ENCODE data around the gene CDH19.
"Not testable (repeated sequence)": the region's sequence is repeated elsewhere in the genome, so short reads cannot be mapped to it uniquely, and the experiment has no call there.

CDH19 gene

DNA sequence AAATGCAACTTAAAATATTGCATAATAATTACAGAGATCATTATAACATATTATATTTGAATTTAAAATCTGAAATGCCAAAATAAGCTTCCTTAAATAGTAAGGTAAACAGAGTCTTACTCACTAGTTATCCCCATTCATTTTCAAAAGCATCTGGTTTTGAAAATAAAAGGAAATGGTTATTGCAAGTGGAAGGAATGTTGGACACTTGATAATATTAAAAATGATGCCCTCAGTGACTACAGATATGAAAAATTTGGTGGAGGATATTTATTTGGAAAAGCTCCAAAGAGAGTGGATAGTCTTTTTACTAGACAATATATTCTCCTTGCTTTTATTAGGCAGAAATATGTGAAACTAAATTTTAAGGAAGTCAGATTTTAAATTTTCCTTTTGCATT lies 39.7 kb downstream of the CDH19 start:
- DNase-seq = no peak

DNA sequence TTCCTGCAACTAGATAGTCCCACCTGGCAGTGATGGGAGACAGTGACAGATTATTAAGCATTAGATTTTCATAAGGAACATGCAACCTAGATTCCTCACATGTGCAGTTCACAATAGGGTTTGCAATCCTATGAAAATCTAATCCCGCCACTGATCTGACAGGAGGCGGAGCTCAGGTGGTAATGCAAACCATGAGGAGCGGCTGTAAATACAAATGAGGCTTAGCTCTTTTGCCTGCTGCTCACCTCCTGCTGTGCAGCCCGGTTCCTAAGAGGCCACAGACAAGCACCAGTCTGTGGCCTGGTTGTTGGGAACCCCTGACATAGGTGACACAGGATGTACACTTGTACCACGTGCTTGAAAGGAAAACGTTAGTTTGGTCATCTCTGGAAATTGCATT lies 41.6 kb downstream of the CDH19 start:
- DNase-seq = no peak

DNA sequence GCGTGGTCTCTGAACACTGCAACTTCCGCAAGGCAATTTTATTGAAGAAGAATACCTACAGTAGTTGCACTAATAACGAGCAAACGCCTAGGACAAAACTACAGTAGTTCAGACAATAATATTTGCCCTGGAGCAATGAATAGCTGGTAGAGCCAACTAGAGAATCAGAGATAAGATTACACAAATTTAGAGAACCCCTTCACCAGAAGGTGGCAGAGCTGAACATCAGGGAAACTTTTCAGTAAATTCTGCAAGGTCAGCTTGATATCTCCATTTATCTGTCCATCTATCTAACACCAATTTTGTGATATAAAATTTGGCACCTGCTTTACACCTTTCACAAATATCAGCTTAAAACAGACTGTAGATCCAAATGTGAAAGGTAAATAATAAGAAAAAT lies 43.8 kb downstream of the CDH19 start:
- DNase-seq = no peak

DNA sequence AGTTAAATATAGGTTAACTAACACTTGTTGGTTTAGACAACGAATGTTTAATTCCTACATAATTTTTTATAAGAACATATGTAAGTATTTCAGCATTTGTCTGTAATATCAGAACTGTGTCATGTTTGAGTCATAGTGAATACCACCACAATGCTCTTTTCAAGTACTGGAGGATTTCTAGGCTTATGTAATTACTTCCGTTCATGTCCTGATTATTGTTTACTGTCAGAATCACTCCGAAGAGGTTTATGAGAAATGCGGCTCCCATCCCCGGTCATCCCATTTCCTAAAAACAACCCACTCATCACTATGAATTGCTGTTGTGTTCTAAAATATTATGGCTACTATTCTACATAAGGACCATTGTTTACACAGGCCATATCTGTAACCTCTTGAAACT lies 45.1 kb downstream of the CDH19 start:
- DNase-seq = no peak

DNA sequence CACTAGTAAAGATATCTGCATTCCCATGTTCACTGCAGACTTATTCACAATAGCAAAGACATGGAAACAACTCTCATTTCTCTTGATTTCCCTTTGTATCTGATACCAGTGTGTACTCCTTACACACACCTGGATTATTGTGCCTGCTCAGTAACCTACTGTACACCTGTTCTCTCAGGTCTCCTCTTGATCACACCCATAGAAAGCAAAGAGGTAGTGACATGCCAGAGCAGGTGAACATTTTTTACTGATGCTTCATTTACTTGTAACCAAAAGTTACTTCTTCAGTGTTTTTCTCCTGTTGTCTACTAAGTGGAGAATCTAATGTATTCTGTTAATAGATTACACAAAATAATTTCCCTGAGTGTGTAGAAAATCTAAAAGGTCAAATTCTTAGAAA lies 46.8 kb downstream of the CDH19 start:
- no peak for DNase-seq

DNA sequence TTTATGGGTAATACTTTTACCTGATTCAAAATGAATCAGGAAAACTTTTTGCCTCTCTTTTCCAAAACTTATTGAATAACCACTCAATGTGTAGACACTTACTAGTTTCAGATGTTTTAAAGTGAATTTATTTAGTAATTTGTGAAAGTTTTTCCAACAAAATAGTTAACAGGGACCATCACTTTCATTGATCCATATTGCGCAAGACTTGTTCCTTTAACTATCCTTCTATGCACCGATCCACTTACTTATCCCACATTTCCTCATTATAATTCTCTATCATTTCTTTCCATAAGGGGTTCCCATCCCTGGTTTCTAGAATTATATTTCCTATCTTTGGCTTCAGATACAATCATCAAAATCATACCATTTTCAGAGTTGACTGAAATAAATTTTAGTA lies 48.3 kb downstream of the CDH19 start:
- DNase-seq = no peak

DNA sequence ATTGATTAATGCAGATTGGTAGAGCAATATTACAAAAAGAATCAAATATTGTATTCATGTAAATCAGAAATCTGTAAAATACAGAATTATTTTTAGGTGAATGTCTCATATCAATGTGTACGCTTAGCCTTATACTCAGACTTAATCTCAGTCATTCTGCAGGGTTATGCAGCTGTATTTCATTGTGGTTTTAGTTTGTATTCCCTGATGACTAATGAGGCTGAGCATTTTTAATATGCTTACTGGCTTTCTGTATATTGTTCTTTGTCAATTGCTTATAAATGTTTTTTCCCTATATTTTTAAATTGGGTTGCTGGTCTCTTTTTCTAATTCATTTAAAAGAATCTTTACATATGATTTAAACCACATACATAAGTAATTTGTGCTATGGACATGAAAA lies 50.1 kb downstream of the CDH19 start:
- no peak for DNase-seq

DNA sequence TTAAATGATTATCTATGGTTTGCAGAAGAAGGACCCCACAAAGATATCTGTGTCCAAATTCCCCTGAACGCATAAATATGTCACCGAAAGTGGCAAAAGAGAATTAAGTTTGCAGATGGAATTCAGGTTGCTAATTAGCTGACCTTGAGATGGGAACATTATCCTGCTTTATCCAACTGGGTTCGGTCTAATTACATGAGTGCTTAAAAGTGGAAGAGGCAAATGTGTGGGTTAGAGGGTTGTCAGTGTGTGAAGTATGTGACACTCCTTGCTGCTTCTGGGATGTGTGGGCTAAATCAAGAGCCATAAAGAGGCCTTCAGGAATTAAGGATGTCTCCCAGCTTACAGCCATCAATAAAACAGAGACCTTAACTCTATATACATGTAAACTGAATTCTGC lies 53.5 kb downstream of the CDH19 start:
- no peak for DNase-seq

DNA sequence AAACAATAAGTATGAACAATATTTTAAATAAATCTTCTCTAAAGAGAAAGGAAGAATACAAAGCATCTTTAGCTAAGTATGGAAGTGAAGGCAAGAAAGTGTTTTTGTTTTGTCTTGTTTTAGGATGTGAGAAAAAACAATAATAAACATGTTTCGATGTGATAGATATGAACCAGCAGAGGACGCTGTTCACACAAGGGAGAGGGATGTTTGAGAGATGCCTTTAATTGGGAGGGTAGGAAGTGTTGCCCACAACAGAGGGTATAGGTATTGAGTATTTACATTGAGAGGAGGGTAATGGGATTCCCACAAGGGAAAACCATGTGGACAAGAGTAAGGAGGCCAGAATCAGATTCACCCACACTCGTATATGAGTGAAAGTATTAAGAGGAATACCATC lies 55.1 kb downstream of the CDH19 start:
- no peak for DNase-seq

DNA sequence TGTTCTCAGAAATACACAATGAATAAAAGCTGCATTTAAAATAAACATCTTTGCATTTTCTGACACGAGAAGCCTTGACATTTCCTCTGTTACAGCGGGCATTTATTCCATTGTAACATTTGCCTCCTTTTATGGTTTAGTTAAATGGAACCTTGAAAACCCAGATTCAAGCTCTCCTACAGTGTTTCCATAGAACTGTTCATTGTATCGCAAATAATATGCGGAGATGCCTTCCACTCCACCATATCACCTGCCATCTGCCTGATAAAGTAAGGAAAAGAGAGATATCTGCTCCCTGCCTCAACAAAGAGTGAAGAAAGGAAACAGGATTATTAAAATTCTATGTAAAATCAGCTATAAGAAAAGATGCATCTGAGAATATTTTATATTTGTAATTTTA lies 69.8 kb downstream of the CDH19 start:
- no peak for DNase-seq

DNA sequence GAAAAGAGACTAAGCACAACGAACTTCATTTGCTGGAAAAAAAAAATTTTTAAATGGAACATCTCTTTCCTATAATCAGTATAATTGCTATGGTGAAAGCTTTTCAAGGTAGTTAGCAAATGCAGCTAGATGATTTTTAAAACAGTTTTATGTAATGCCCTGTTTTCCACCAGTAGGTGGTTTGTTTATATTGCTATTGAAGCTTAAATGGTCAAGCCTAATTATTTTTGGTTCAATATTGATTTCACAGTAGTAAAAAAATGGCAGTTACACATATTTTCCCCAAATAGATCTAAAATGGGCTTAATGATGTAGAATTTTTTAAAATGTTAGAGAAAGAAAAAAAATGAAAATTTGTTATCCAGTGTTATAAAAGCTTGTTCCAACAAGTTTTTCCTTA lies 70.2 kb downstream of the CDH19 start:
- DNase-seq = no peak

DNA sequence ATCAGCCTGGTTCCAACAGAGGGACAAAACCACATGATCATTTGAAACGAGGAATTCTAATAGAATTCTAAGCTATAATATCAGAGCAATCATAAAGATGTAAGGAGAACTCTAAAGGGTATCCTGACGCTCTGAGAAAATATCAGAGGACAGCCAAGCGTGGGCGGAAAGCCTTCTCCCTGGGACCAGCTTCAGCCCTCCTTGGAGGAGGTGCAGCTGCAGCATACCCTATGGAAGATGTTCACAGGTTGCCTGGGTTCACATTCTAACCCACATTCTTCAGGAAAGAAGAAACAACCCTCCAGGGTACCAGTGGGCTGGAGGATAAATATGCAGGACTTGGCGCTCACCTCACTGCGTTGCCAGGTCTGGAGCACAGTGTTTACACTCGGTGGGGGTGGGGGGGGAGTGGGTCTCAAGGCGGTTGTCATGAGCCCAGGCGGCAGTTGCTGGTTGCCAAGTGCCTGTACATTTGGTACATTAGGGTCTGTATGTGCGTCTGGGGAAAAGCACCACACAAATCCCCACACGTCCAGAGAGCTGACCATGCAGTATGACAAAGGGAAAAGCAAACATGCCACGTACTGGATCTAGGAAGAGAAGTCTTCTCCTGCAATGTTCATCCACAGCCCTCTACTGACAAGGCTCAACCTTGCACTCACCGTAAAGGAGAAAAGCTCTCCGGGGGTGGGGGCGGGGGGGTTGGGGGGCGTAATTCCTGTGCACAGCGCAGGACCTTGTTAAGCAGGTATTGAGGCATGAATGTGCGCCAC lies 80.5 kb downstream of the CDH19 start:
- DNase-seq = no peak

DNA sequence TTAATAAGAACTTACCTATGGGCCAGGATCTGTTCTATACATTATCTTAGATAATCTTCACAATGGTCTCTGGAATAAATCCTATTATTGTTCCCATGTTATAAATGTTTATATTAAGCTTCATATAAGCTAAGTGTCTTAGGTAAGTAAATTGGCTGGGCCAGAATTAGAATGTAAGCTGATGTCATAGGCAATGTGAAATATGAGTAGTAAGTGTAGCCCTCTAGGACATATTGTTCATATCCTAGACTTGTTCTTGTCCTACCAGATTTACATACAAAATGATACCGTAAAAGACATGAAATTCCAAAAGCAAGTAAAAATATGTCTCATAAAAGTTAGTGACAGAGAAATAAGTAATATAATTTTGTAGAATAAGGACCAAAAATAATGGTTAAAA lies 89.9 kb downstream of the CDH19 start:
- DNase-seq = no peak

DNA sequence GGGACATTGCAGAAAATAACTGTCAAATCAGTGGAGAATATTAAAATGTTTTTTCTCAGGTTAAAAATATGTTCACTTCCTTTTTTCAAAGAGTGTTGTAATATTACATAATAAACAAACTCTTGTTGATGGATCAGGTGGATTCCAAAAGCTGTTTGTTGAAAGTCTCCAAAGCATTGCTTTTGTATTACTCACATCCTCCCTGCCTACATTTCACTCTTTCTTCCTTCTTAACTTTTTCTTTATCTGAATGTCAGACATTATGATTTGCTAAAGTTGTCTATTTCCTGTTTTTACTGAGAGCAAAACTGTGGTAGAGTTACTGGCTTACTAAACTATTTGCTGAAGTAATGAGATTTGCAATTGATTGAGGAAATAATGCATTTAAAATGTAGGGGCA lies 92.1 kb downstream of the CDH19 start:
- DNase-seq = no peak

DNA sequence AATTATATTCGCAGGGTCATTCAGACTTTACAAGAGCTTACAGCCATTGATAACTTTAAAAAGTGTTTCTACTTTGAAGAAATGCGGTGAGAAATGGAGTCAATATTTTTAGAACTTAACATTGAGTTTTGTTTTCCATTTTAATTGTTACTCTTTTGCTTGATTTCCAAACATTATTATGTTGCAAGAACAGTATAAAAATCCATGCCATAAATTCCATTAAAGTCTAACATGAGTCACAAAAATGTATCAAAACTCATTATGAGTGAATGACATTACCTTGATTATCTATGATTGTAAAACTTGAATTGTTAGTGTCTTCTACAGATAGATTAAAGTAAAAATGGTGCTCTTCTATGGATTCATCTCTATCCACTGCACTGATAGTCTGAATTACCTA lies 92.6 kb downstream of the CDH19 start:
- no peak for DNase-seq

DNA sequence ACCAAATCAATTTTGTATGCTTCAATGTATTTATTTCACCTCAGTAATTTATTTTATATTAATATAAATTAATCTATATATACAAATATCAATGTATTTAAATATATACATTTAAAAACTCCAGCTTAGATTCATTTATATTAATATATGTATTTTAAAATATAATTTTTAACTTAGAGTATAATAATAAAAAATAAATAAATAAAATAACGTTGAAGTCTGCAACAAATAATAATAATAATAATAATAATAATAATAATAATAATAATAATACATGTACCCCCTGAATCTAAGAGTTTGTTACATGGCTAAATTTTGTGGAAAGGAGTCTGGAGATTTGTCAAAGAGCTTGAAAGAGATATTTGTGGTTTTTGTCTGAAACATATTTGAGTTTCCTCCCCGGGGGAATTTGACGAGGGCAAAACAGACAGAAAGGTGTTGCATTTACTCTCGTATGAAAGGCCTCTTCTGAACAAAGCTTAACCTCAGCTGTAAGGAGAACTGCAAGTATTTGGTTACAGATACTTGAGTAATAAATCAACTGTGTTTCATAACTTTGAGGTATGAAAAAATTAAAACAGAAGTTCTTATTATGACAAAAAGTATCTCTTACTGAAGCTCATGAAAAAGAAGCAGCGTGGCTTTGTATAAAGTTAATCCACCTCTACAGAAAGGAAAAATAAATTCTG lies 93.4 kb downstream of the CDH19 start:
- no peak for DNase-seq

DNA sequence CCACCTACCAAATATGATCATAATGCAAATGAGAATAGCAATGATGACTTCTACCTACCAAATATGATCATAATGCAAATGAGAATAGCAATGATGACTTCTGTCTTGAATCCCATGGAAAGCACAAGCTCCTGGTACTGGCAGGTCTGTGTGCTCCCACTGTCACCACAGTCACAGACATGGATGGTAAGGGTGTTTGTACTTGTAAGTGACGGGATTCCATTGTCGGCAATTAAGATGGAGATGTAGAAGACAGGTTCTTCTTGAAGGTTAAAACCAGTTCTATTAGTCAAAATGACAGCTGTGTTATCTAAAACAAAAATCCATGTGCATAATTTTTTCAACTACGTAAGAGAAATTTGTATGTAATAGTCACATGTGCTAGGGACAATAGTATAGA lies 95.0 kb downstream of the CDH19 start:
- no peak for DNase-seq

DNA sequence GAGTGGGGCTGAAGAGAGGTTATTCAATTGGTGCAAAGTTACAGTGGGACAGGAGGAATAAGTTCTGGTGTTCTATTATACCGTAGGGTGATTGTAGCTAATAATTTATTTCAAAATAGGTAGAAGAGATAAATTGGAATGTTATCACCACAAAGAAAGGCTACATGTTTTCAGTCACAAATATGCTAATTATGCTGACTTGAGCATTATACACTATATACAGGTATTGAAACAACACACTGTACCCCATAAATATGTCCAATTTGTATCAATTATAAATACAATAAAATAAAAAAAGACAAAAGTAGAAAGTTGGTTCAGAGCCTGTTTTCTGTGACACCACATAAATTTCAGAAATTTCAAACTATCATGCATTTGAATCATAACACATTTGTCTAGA lies 97.7 kb downstream of the CDH19 start:
- no peak for DNase-seq

DNA sequence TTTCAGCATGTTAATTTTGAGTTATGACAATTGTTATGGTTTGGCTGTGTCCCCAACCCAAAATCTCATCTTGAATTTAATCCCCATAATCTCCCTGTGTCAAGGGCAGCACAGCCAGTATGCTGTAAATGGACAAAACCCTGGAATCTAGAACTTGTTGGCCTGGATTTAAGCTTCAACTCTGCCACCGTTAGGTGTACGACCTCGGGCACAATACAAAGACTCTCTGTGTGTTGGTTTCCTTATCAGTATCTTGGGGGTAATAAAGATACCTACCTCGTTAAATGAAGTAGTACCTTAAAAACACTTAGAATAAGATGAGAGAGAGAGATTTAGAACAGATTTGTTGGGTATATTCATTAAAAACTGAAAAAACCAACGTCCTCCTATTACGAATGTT lies 106.5 kb downstream of the CDH19 start:
- no peak for DNase-seq

DNA sequence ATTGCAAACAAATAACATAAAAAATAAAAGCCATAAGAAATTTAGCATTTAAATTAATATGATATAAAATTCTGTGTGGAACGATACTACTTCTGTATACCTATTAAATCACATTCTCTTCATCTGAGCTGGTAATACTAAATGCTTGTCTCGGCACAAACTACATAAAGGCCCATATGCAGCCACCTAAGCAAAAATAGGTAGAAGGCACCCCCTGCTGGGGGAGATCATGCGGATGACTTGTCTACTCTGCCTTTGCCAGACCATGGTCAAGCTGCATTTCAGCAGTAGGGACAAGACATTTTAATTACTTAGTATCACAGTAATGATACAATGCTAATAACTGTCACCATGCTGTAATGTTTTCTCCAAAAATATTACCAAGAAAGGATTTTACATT lies 108.0 kb downstream of the CDH19 start:
- no peak for DNase-seq

DNA sequence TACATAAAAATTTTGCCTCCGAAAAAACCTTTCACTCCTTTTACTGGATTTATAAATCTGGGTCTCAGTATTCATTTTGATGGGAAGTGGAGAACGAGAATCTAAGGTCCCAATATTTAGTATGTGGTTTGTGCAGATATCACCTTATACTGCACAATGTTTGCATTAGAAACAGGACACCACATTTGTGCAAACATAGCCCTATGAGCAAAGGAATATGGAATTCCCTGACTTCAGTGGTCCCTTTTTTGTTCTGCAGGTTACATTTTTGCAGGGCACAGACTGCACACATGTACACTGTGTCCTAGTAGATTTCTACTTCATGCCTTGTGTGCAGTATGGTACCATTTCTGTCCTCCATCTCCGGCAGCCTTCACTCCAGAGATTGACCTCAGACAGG lies 130.0 kb downstream of the CDH19 start:
- DNase-seq = no peak

DNA sequence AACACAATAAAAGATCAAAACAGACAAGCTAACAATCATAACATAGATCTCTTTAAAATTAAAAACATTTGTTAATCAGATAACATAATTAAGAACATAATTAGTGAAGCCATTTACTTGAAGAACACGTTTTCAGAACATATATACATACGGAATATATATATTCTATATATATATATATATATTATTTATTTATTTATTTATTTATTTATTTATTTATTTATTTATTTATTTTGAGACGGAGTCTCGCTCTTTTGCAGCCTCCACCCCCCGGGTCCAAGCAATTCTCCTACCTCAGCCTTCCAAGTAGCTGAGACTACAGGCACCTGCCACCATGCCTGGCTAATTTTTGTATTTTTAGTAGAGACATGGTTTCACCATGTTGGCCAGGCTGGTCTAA lies 137.7 kb downstream of the CDH19 start:
- not testable (repeated sequence) for DNase-seq

DNA sequence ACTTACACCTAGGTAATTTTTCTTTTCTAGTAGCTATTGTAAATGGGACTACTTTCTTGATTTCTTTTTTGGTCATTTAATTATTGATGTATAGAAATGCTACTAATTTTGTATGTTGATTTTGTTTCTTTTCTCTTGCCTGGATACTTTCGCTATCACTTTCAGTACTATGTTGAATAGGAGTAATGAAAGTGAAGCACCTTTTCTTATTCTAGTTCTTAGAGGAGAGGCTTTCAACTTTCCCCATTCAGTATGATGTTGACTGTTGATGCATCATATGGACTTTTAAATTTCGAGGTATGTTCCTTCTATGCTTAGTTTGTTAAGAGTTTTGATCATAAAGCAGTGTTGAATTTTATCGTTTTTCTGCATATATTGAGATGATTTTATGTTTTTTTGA lies 142.5 kb downstream of the CDH19 start:
- no peak for DNase-seq

DNA sequence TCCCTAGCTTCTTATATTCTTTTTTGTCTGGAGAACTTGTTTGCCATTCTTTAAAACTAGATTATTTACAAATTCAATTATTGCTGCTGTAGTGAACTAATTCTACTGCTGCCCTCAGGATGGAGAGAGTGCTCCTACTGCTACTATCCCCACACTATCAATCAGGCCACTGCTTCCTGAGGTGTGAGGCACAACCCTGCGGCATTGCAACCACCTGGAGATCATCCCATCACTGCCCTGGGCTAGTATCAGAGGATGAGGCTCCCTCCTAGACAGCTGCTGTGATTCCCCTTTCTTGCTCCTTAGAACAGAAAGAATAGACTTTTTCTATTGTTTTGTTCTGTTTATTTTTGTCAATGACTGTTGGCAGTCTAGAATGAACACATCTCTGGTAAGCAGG lies 146.6 kb downstream of the CDH19 start:
- no peak for DNase-seq

Data from central memory CD4-positive, alpha-beta T cell (primary cell).